HepG2 (cell line): Measurements from ENCODE around the gene ZBTB7C. TPM values are rescaled to one million over a fixed set of nuclear protein-coding genes. Genes with fewer than 3 reads are reported as not detected.

Experiments used
- ATF7-NPFF ChIP-seq: sonication (generic); formaldehyde crosslinking; IDR thresholded peaks from 2 replicates; pipeline ENCODE4 v1.8.1; 2023; ENCODE audit warnings: mild to moderate bottlenecking, low read depth, missing genetic modification reagents, moderate library complexity
- HNRNPK ChIP-seq: fragments of 200-400 bp; formaldehyde crosslinking; IDR thresholded peaks from 2 replicates; pipeline ENCODE4 v1.6.1; 2018; ENCODE audit warnings: low read length, low read depth, moderate library complexity, mild to moderate bottlenecking; ENCODE audit not compliant: poor library complexity, severe bottlenecking
- SAP130 ChIP-seq: IDR thresholded peaks from 2 replicates; pipeline ENCODE4 v1.6.1; 2016; ENCODE audit warnings: low read depth
- TAF1 ChIP-seq: sonication (generic); formaldehyde crosslinking; IDR thresholded peaks from 2 replicates; pipeline ENCODE4 v1.4.0; 2020; ENCODE audit warnings: missing genetic modification reagents
- ZBTB43 ChIP-seq: sonication (generic); formaldehyde crosslinking; conservative IDR thresholded peaks from 2 replicates; pipeline ENCODE4 v1.4.0; 2020; ENCODE audit warnings: missing genetic modification reagents
- ZBTB7A ChIP-seq: sonication (generic); formaldehyde crosslinking; IDR thresholded peaks from 2 replicates; pipeline ENCODE4 v1.8.0; 2022; ENCODE audit warnings: mild to moderate bottlenecking, missing genetic modification reagents
- ZMYM4 ChIP-seq: sonication (generic); formaldehyde crosslinking; IDR thresholded peaks from 2 replicates; pipeline ENCODE4 v1.8.1; 2023; ENCODE audit warnings: mild to moderate bottlenecking, missing genetic modification reagents
- ZNF142 ChIP-seq: sonication (generic); formaldehyde crosslinking; IDR thresholded peaks from 2 replicates; pipeline ENCODE4 v1.4.0; 2020; ENCODE audit warnings: missing genetic modification reagents
- ZNF687 ChIP-seq: sonication (generic); formaldehyde crosslinking; IDR thresholded peaks from 2 replicates; pipeline ENCODE4 v1.5.1; 2020; ENCODE audit warnings: mild to moderate bottlenecking, missing genetic modification reagents, moderate library complexity
- ZNF766 ChIP-seq: sonication (generic); formaldehyde crosslinking; IDR thresholded peaks from 2 replicates; pipeline ENCODE4 v1.5.0; 2020; ENCODE audit warnings: missing genetic modification reagents, borderline replicate concordance
- polyA plus RNA-seq, 8 experiments: library from polyadenylated mRNA; depleted of rRNA in 3 of 8; stranded (reverse) in 7 of 8; unstranded in 1 of 8; fragments of >200 nt; fragmentation: Illumina TruSeq in 4 of 8; extraction: Trizol in 4 of 8; gene quantifications; 2 replicates each; pipeline versions ENCODE4 v1.2.1 to v1.2.3, GENCODE V29; 2011 to 2016; ENCODE audit warnings: low read depth in 4 of 8, missing spikeins in 1 of 8, mixed read lengths in 1 of 8; ENCODE audit not compliant: insufficient read depth in 1 of 8
- total RNA-seq, 5 experiments: library from RNA; depleted of rRNA; stranded (reverse); fragments of >200 nt; fragmentation: Illumina TruSeq; extraction: Trizol; gene quantifications; 2 replicates each; pipeline ENCODE4 v1.2.3, GENCODE V29; 2016; ENCODE audit warnings: low read depth in 1 of 5
- TF ChIP-seq, protein P1 (sequence below): fragments of 450-650 bp; IDR thresholded peaks from 2 replicates; pipeline ENCODE4 v1.6.1; 2017
- TF ChIP-seq, protein P2 (sequence below): sonication (generic); formaldehyde crosslinking; IDR thresholded peaks from 2 replicates; pipeline ENCODE4 v1.4.0; 2020; ENCODE audit warnings: mild to moderate bottlenecking, missing genetic modification reagents
- TF ChIP-seq, protein P3 (sequence below): sonication (generic); formaldehyde crosslinking; IDR thresholded peaks from 2 replicates; pipeline ENCODE4 v1.5.0; 2020; ENCODE audit warnings: missing genetic modification reagents

ZBTB7C gene
- total and polyA plus RNA-seq, 2 of the 13 experiments (the other 11 are each of a cell fraction or from before 2014, with no cell fraction given), result 0.01 to 0.04 TPM

- TF ChIP-seq ZNF687 (peak; percentile 49), ATF7-NPFF (CRISPR knock-in tag) (no peak), ZMYM4 (0 out of 2 replicates have a peak, but pooled peaks have one; percentile 17), SAP130 (CRISPR knock-in tag) (0 out of 2 replicates have a peak, but pooled peaks have one; percentile 3), ZBTB7A (CRISPR knock-in tag) (0 out of 2 replicates have a peak, but pooled peaks have one; percentile 37), ZBTB43 (CRISPR knock-in tag) (0 out of 2 replicates have a peak, but pooled peaks have one; percentile 6), ZNF766 (CRISPR knock-in tag) (no peak), HNRNPK (peak; percentile 30), ZNF142 (CRISPR knock-in tag) (0 out of 2 replicates have a peak, but pooled peaks have one; percentile 52), TAF1 (0 out of 2 replicates have a peak, but pooled peaks have one; percentile 20)
- TF ChIP-seq, protein P1, sequence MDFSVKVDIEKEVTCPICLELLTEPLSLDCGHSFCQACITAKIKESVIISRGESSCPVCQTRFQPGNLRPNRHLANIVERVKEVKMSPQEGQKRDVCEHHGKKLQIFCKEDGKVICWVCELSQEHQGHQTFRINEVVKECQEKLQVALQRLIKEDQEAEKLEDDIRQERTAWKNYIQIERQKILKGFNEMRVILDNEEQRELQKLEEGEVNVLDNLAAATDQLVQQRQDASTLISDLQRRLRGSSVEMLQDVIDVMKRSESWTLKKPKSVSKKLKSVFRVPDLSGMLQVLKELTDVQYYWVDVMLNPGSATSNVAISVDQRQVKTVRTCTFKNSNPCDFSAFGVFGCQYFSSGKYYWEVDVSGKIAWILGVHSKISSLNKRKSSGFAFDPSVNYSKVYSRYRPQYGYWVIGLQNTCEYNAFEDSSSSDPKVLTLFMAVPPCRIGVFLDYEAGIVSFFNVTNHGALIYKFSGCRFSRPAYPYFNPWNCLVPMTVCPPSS, result no peak
- TF ChIP-seq, protein P2, sequence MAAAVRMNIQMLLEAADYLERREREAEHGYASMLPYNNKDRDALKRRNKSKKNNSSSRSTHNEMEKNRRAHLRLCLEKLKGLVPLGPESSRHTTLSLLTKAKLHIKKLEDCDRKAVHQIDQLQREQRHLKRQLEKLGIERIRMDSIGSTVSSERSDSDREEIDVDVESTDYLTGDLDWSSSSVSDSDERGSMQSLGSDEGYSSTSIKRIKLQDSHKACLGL (CRISPR knock-in tag), result no peak
- TF ChIP-seq, protein P3, sequence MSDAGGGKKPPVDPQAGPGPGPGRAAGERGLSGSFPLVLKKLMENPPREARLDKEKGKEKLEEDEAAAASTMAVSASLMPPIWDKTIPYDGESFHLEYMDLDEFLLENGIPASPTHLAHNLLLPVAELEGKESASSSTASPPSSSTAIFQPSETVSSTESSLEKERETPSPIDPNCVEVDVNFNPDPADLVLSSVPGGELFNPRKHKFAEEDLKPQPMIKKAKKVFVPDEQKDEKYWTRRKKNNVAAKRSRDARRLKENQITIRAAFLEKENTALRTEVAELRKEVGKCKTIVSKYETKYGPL (CRISPR knock-in tag), result no peak
These were observed 247.1 kb downstream of the ZBTB7C start (continued) for GRCh38 chr18:48161911-48162698.
